NCI-H226 (cell line): ENCODE data around the gene SIVA1.

ENCODE experiments used
- DNase-seq: peaks from one replicate; pipeline ENCODE4 v3.0.0-alpha.2; 2015

Gene SIVA1, protein sequence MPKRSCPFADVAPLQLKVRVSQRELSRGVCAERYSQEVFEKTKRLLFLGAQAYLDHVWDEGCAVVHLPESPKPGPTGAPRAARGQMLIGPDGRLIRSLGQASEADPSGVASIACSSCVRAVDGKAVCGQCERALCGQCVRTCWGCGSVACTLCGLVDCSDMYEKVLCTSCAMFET

GRCh38 chr14:104752735-104753527, at the start of gene SIVA1:
TSS of gene SIVA1 (plus strand) at chr14:104753147. CDS start at chr14:104753202, 55 bp downstream.
- DNase-seq, result peak; percentile 99

DNA sequence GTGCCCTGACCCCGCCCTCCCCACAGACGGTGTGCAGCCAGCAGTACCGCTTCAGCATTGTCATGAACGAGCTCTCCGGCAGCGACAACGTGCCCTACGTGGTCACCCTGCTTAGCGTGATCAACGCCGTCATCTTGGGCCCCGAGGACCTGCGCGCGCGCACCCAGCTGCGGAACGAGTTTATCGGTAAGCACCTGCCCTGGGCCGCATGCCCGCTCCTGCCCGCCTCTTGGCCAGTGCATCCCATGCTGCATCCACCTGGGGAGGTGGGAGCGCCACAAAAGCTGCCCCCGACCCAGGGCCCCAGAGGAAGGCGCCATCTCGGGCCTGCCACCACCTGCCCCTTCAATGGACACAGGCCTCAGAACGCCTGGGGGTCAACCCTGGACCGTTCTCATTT, 49.7 kb upstream of the SIVA1 start:
- no peak for DNase-seq

DNA sequence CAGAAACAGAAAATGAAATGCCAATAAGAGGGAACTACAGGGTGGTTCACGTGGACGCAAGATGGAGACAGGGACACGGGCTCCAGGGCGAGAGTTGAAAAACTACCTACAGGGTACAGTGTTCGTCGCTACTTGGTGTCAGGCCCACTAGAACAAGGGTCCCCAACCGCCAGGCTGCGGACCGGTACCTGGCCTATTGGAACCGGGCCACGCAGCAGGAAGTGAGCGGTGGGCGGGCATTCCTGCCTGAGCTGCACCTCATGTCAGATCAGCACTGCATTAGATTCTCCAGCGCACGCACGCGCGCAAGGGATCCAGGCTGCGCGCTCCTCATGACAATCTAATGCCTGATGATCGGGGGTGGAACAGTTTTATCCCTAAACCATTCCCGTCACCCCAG, 48.7 kb upstream of the SIVA1 start:
- DNase-seq, result no peak

DNA sequence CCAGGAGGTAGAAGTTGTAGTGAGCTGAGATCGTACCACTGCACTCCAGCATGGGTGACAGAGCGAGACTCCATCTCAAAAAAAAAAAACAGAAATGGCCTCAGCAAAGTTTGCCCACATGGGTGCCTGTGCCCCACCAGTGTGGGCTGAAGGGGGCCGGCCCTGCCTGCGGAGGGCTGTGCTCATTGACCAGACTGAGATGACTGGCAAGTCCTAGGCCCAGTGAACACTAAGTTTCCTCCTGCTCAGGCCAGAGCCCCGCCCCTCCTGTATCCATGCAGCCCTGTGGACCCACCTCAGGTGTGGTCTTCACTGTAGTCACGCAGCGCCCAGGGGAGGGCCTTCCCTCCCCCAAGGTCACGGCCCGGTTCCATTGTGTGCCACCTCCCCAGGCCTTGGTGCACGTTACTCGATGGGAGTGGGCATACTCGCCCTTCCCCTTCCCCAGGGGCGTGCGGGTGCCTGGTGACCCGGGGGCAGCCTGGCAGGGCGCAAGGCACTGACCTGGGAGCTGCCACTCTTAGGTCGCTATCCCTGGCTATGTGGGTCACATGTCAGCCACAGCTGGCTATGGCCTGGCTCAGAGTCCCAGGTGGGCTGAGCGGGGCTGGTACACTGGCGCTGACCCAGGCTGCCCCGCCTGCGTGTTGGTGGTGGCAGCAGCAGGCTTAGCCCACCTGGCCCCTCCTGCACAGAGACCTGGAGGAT, 47.5 kb upstream of the SIVA1 start:
- no peak for DNase-seq

GRCh38 chr14:104706733-104707607, 46.0 kb upstream of the SIVA1 start:
- no peak for DNase-seq

- DNase-seq, result no peak
Observed at GRCh38 chr14:104707608-104708595, 45.0 kb upstream of the SIVA1 start.

GRCh38 chr14:104708606-104709268, 44.2 kb upstream of the SIVA1 start:
- DNase-seq, result no peak

DNA sequence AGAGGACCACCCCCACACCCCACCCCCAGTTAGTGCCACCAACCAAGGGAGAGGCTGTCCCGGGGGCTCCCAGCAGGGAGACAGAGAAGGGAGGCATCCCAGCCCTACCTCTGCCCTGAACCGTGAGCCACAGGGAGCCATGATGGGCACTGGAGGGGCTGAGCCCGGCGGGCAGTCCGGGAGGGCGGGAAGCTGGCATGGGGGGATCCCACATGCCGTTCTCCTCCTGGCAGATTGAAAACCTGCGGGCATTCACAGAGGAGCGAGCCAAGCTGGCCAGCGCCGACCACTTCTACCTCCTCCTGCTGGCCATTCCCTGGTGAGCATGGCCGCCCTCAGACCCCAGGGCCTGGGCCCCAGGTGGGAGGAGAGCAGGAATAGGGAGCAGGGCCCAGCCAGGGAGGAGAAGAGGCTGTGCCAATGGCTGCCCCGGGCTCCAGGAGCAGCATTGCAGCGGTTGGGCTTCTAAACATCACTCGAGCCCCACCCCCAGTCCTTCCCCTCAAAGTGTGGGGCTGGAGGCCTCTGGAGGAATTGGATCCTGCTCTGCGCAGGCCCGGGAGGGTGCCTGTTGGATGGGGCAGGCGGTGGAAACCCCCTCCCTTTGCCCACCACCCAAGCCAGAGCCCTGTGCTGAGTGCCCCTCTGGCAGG, 43.4 kb upstream of the SIVA1 start:
- DNase-seq, result no peak

- no peak for DNase-seq
Observed at GRCh38 chr14:104710071-104710735, 42.7 kb upstream of the SIVA1 start.

DNA sequence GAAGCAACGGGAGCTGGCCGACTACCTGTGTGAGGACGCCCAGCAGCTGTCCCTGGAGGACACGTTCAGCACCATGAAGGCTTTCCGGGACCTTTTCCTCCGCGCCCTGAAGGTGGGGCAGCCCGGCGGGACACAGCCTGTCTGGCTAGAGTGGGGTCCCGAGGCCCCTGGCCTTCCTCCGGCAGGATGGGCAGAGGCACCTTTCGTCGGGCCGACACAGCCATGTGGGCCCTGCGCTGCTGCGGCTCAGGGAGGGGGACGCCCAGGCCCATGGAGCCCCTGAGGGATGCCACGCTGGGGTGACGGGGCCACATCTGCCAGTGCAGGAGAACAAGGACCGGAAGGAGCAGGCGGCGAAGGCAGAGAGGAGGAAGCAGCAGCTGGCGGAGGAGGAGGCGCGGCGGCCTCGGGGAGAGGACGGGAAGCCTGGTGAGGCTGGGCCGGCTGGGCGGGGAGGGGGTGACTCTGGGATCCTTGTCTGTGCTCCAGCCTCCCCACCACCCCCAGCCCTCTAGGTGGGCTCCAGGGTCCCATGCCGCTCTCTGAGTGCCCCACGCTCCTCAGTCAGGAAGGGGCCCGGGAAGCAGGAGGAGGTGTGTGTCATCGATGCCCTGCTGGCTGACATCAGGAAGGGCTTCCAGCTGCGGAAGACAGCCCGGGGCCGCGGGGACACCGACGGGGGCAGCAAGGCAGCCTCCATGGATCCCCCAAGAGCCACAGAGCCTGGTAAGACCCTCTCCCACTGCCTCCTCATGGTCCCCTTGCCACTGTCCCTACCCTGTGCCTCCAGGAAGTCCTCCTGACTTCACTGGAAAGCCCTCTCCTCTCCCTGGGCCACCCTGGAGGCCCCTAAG, 39.8 kb upstream of the SIVA1 start:
- no peak for DNase-seq

- DNase-seq, result no peak
Observed at GRCh38 chr14:104714066-104714465, 38.9 kb upstream of the SIVA1 start.

DNA sequence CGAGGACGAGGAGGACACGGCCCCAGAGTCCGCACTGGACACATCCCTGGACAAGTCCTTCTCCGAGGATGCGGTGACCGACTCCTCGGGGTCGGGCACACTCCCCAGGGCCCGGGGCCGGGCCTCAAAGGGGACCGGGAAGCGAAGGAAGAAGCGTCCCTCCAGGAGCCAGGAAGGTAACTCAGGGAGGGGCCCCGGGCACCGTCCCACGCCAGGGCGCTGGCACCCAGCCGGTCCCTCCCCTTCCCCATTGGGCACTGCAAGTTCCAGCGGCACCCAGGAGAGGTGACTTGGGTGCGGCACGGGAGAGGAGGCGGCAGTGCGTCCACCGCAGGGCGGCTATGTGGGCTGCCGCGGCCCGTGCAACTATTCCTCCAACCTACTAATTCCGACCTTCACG, 38.3 kb upstream of the SIVA1 start:
- no peak for DNase-seq

DNA sequence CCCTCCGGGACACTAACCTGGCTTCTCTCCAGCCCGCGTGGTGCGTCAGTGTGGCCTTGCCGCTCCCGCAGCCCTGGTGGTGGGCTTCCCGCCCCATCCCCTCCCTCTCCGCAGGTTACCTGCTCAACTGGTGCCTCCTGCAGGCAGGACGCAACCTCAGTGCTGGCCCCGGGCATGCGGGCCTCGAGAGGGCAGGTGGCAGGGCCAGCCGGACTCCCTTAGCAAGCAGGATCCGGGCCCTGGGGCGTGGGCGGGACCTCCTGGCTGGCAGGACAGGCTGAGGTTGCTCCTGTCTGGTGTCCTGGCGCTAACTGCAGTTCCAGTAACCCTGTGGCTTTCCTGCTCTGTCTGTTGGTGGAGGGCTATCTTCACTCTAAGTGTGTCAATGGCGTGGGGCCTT, 37.5 kb upstream of the SIVA1 start:
- no peak for DNase-seq

- DNase-seq, result no peak
Observed at GRCh38 chr14:104715871-104716270, 37.1 kb upstream of the SIVA1 start.

DNA sequence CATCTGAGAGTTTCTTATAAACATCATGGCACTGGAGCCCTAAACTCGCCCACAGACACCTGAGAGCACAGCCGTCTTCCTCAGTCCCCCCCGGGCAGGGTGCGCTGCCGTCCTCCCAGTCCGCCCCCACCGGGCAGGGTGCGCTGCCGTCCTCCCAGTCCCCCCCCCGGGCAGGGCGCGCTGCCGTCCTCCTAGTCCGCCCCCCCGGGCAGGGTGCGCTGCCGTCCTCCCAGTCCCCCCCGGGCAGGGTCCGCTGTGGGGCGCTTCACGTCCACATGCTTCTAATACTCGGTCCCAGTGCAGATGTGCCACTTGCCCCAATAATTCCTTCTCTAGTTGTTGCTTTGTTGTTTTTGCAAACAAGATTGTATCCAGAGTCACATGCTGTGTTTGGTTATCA, 35.8 kb upstream of the SIVA1 start:
- no peak for DNase-seq

DNA sequence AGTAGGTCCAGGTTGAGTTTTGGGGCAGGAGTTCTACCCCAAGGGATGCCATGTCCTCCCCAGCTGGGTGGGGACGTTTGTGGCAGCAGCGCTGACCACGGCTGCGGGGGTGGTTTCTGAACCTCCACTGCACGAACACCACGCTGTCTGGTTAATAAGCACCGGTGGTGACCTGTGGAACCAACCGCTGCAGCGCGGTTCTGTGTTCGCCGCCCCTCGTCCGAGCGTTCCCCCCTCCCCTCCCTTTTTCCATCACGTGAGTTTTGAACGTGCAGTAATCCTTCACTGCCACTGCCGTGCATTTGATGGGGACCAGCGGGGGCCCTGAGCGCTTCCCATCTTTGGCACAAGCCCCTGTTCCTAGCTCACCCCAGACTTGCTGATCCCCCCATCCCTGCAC, 35.3 kb upstream of the SIVA1 start:
- no peak for DNase-seq

DNA sequence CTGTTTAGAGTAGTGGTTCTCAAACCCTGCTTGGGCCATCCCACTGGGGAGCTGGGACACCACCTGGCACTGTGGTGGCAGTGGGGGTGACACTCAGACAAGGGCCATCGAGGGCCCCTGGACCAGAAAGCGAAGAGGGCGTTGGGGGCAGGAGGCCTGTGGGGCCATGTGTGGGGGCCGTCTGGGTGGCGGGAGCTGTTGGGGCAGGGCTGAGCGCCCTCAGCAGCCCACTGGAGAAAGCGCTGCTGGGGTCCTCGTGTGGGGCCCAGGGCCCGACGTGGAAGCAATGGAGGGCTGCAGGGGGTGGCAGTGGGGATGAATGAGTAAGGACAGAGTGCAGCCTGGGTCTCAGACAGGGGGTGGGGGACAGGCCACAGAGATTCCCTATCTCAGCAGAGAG, 34.8 kb upstream of the SIVA1 start:
- no peak for DNase-seq

DNA sequence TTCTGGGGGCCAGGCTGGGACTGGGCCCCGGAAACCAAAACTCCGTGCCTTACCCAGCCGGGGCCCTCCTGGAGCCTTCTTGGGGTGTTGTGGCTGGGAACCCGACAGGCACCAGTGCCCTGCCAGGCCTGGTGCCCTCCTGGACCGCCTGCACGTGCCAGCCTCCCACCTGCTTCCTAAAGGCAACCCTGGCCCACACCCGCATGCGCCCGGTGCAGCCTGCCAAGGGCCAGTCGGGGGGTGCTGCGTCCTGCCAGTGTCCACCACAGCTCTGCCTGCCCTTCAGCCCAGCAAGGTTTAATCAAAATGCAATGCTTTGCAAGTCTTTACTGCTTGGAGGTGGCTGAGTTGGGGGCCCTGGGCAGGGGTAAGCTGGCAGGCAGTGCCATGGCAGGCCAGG, 34.1 kb upstream of the SIVA1 start:
- no peak for DNase-seq

GRCh38 chr14:104719343-104719742, 33.6 kb upstream of the SIVA1 start:
- DNase-seq, result no peak
